KOPT-K1 (cell line): ENCODE data around the gene MORN3.
"Not testable (repeated sequence)": the region's sequence is repeated elsewhere in the genome, so short reads cannot be mapped to it uniquely, and the experiment has no call there.

Source experiments
- H3K27ac ChIP-seq: fragments of 200-600 bp; sonication (generic); 2 replicates; pipeline ENCODE4 v1.5.1; 2016; ENCODE audit warnings: antibody characterized with exemption, mild to moderate bottlenecking, low read depth, low read length; ENCODE audit not compliant: poor library complexity, severe bottlenecking
- H3K36me3 ChIP-seq: fragments of 200-600 bp; sonication (generic); 2 replicates; pipeline ENCODE4 v1.5.1; 2017; ENCODE audit warnings: antibody characterized with exemption, mild to moderate bottlenecking, low read length, moderate library complexity; ENCODE audit not compliant: insufficient read depth
- H3K9me3 ChIP-seq: fragments of 200-600 bp; sonication (generic); 2 replicates; pipeline ENCODE4 v1.5.1; 2017; ENCODE audit warnings: antibody characterized with exemption, low read length, mild to moderate bottlenecking; ENCODE audit not compliant: insufficient read depth, poor library complexity, severe bottlenecking

MORN3 gene

DNA sequence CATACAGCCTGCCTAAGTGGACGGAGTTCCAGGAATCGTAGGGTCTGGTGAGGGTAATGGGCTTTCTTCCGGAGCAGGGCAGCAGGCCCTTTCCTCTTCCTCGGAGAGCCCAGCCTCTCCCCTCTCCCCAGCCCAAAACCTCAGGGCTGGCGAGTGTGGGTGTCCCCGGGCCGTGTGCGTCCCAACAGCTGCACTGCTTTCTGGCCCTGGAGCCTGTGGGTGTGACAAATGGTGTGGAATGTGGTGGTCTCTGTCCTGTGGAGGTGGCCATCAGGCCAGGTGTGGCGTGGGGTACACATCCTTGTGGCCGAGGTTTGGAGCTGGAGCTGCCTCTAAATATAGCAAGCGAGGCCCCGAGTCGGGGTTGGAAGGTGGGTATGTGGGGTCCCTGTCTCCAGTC is 34.6 kb downstream of the MORN3 start:
- H3K36me3 ChIP-seq, result peaks cover 47% of the 10 kb centered on the region
- H3K27ac ChIP-seq, result peak overlapping the region; percentile 91
- H3K9me3 ChIP-seq, result no peaks in the 10 kb centered on the region

DNA sequence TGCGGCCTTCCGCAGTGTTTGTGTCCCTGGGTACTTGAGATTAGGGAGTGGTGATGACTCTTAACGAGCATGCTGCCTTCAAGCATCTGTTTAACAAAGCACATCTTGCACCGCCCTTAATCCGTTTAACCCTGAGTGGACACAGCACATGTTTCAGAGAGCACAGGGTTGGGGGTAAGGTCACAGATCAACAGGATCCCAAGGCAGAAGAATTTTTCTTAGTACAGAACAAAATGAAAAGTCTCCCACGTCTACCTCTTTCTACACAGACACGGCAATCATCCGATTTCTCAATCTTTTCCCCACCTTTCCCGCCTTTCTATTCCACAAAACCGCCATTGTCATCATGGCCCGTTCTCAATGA is 35.6 kb downstream of the MORN3 start:
- not testable (repeated sequence) for H3K9me3 ChIP-seq, H3K27ac ChIP-seq
- H3K36me3 ChIP-seq, result peaks cover 43% of the 10 kb centered on the region

DNA sequence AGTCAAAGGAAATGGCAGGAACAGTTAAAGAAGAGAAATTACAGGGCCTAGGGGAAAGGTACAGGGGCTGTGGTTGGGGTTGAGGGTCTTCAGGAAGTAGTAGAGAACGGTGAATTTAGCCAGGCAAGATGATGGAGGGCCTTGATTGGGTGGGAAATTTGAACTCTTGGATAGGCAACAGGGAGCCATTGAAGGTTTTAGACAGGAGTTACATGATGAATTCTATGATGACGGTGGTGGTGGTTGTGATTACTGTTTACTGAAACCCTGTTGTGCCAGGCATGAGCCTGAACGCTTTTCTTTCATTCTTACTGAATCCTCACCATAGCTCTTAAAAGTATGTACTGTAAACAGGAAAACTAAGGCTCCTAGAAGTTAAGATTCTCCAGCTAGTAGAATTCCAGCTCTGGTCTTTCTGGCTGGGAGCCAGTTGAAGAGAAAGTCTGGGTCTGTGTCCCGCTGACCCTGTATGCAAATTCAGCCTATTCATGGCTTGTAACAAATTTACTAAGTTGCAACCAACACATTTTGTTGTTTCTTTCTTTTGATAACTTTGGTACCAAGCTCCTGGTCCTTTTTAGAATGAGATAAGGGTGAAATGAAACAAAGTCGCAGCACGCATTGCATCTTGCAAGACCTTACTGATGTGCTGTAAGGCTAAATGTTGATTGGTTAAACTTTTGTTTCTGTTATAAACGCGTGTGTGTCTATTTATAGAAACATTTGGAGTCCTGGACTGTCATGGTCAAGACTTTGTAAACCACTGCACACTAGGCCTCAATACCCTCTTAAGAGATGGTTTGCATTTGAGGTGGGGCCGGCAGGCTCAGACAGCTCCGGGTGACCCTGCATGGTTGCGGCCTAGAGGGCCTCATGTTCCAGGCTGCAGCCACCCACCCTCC is 37.1 kb downstream of the MORN3 start:
- H3K27ac ChIP-seq, result peak overlapping the region; percentile 96
- H3K36me3 ChIP-seq, result peaks cover 43% of the 10 kb centered on the region
- H3K9me3 ChIP-seq, result no peaks in the 10 kb centered on the region

- Histone ChIP-seq H3K27ac (peak overlapping the region; percentile 96), H3K36me3 (peaks cover 32% of the 10 kb centered on the region), H3K9me3 (no peaks in the 10 kb centered on the region)
Measured at GRCh38 chr12:121630791-121631355, 38.6 kb downstream of the MORN3 start.

DNA sequence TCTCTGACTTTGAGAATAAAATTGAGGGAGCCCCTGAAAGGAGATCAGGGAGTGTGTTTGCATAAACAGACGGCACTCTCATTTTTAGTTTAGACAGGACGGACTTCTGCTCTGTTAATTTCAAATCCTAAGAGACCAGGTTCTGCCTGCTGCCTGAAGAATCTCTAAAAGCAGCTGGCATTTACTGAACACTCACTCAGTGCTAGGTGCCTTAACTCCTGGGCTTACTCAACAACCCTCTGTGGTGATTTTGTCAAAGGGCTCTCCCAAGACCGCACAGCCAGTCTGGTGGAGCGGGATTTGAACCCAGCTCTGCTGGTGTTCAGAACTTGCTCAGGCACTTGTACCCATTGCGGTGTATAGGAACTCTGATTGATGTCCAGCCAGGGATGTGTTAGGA is 40.9 kb downstream of the MORN3 start:
- peaks cover 32% of the 10 kb centered on the region for H3K36me3 ChIP-seq
- H3K9me3 ChIP-seq, result no peaks in the 10 kb centered on the region
- peak overlapping the region; percentile 96 for H3K27ac ChIP-seq

- Histone ChIP-seq H3K36me3 (peaks cover 28% of the 10 kb centered on the region), H3K27ac (peak overlapping the region; percentile 96), H3K9me3 (no peaks in the 10 kb centered on the region)
Measured at GRCh38 chr12:121628037-121628436, 41.4 kb downstream of the MORN3 start.

GRCh38 chr12:121626853-121627640 is 42.4 kb downstream of the MORN3 start:
- no peaks in the 10 kb centered on the region for H3K9me3 ChIP-seq
- H3K27ac ChIP-seq, result peak overlapping the region; percentile 96
- peaks cover 18% of the 10 kb centered on the region for H3K36me3 ChIP-seq

- H3K27ac ChIP-seq, result peak within 1 kb of the TSS; percentile 96
- peaks cover 12% of the 10 kb centered on the region for H3K36me3 ChIP-seq
- no peaks in the 10 kb centered on the region for H3K9me3 ChIP-seq
Measured at GRCh38 chr12:121626087-121626852, 43.2 kb downstream of the MORN3 start, which contains the start of gene ORAI1. ORAI1 (plus strand) TSS chr12:121626530.

DNA sequence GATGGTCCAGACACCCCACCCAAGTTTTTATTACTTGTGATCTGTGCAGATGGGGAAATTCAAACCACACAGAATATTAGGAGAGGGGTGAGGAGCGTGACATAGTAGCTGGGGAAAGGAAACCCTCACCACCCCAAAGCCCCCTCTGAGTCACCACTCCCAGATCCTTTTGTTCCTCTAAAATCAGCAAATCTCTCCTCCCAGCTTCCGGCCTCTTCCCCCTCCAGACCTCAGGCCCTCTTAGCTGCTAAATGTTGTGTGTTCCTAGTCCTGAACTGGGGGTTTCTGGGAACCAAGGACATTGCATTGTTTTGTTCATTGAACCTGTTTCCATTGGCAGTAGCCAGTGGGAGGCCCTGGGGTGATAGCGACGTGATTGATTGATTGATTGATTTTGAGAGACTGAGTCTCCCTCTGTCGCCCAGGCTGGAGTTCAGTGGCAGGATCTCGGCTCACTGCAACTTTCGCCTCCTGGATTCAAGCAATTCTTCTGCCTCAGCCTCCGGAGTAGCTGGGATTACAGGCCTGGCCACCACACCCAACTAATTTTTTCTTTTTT is 49.0 kb downstream of the MORN3 start:
- H3K27ac ChIP-seq, result no peak overlapping the region
- H3K9me3 ChIP-seq, result no peaks in the 10 kb centered on the region
- H3K36me3 ChIP-seq, result no peaks in the 10 kb centered on the region

DNA sequence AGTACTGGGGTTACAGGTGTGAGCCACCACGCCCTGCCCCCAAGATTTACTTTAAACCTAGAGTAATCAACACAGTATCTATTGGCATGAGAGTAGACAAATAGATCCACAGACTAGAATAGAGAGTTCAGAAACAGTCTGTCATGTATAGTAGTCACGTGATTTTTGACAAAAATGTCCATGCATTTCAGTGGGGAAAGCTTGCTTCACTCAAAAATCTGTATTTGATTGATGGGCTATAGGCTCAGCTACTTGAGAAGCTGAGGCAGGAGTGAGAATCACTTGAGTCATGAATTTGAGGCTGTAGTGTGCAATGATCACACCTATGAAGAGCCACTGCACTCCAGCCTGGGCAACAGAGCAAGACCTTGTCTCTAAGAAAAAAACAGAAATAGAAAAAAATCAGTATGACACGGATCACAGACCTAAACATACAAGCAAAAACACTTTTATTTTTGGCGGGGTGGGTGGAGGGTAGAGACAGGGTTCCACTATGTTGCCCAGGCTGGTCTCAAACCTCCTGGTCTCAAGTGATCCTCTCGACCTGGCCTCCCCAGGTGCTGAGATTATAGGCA is 50.7 kb downstream of the MORN3 start:
- no peak overlapping the region for H3K27ac ChIP-seq
- no peaks in the 10 kb centered on the region for H3K9me3 ChIP-seq
- no peaks in the 10 kb centered on the region for H3K36me3 ChIP-seq

GRCh38 chr12:121614872-121615467 is 54.5 kb downstream of the MORN3 start:
- H3K36me3 ChIP-seq, result no peaks in the 10 kb centered on the region
- no peak overlapping the region for H3K27ac ChIP-seq
- no peaks in the 10 kb centered on the region for H3K9me3 ChIP-seq

DNA sequence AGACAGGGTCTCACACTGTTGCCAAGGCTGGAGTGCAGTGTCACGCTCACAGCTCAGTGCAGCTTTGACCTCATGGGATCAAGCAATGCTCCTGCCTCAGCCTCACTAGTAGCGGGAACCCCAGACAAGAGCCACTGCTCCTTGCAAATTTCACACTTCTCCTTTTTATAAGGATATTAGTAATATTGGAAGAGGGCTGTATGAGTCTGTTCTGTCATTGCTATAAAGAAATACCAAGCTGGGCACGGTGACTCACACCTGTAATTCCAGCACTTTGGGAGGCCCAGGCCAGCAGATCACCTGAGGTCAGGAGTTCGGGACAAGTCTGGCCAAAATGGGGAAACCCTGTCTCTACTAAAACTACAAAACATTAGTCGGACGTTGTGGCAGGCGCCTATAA is 56.0 kb downstream of the MORN3 start:
- no peaks in the 10 kb centered on the region for H3K36me3 ChIP-seq
- no peaks in the 10 kb centered on the region for H3K9me3 ChIP-seq
- no peak overlapping the region for H3K27ac ChIP-seq

- H3K36me3 ChIP-seq, result no peaks in the 10 kb centered on the region
Measured at GRCh38 chr12:121611306-121611705, 58.1 kb downstream of the MORN3 start.

More at GRCh38 chr12:121611306-121611705, 58.1 kb downstream of the MORN3 start:
- Histone ChIP-seq H3K27ac (no peak overlapping the region), H3K9me3 (no peaks in the 10 kb centered on the region)
